NT2/D1 (cell line): ENCODE data around the gene FAM89B.

Source experiments
- SUZ12 ChIP-seq: IDR thresholded peaks from 2 replicates; pipeline ENCODE4 v1.6.1; 2011; ENCODE audit not compliant: insufficient read length, insufficient read depth; ENCODE audit errors: extremely low read depth
- YY1 ChIP-seq: IDR thresholded peaks from 2 replicates; pipeline ENCODE4 v1.6.1; 2011; ENCODE audit not compliant: insufficient read length, insufficient read depth
- ZNF274 ChIP-seq: IDR thresholded peaks from 2 replicates; pipeline ENCODE4 v1.6.1; 2011; ENCODE audit warnings: mild to moderate bottlenecking, low read depth, low read length

- no peak for TF ChIP-seq SUZ12
- TF ChIP-seq ZNF274: no peak
- TF ChIP-seq YY1: no peak
These were observed 23.2 kb upstream of the FAM89B start for GRCh38 chr11:65549096-65549495.
